GM23338 (cell line): ENCODE results near the gene SCIN. TPM values are rescaled to one million over a fixed set of nuclear protein-coding genes. Genes with fewer than 3 reads are reported as not detected.

ENCODE experiments used
- ATAC-seq: fragments of 200-7000 bp; cut with Tn5 transposase; 3 replicates; pipeline ENCODE4 v1.9.1; 2020
- DNase-seq: peaks from one replicate; pipeline ENCODE4 v3.0.0-alpha.2; 2015; ENCODE audit warnings: low spot score
- H2AFZ ChIP-seq: fragments of 200-600 bp; sonication (generic); 2 replicates; pipeline ENCODE4 v1.8.0; 2016; ENCODE audit warnings: antibody characterized with exemption, mild to moderate bottlenecking, moderate library complexity
- H3F3A ChIP-seq: fragments of 200-600 bp; sonication (generic); replicated peaks from 2 replicates; pipeline ENCODE4 v1.8.0; 2017; ENCODE audit warnings: antibody characterized with exemption, mixed run types, low read depth
- H3K27ac ChIP-seq: fragments of 200-600 bp; sonication (generic); 2 replicates; pipeline ENCODE4 v1.6.1; 2016; ENCODE audit warnings: low read depth
- H3K27me3 ChIP-seq: fragments of 200-600 bp; sonication (generic); 2 replicates; pipeline ENCODE4 v1.8.0; 2016; ENCODE audit warnings: mild to moderate bottlenecking, mixed run types, moderate library complexity; ENCODE audit not compliant: insufficient read depth
- H3K36me3 ChIP-seq: fragments of 200-600 bp; sonication (generic); 2 replicates; pipeline ENCODE4 v1.8.0; 2016; ENCODE audit warnings: mild to moderate bottlenecking; ENCODE audit not compliant: insufficient read depth
- H3K4me1 ChIP-seq: fragments of 200-600 bp; sonication (generic); 2 replicates; pipeline ENCODE4 v1.8.0; 2016; ENCODE audit warnings: mild to moderate bottlenecking, moderate library complexity; ENCODE audit not compliant: insufficient read depth
- H3K4me2 ChIP-seq: fragments of 200-600 bp; sonication (generic); 2 replicates; pipeline ENCODE4 v1.7.1; 2017; ENCODE audit warnings: mixed run types
- H3K4me3 ChIP-seq: fragments of 200-600 bp; sonication (generic); 2 replicates; pipeline ENCODE4 v1.6.1; 2016; ENCODE audit warnings: mixed run types
- H3K79me2 ChIP-seq: fragments of 200-600 bp; sonication (generic); replicated peaks from 2 replicates; pipeline ENCODE4 v1.8.0; 2017; ENCODE audit warnings: mild to moderate bottlenecking; ENCODE audit not compliant: insufficient read depth
- H3K9me2 ChIP-seq: fragments of 200-600 bp; sonication (generic); 2 replicates; pipeline ENCODE4 v1.8.0; 2017; ENCODE audit not compliant: insufficient read depth
- H4K20me1 ChIP-seq: fragments of 200-600 bp; sonication (generic); replicated peaks from 2 replicates; pipeline ENCODE4 v1.8.0; 2017; ENCODE audit warnings: mild to moderate bottlenecking; ENCODE audit not compliant: insufficient read depth
- H3K27ac Mint-ChIP-seq: 2 replicates; pipeline ENCODE4 v1.8.0; 2020; ENCODE audit warnings: inconsistent platforms, mild to moderate bottlenecking, moderate library complexity, mixed read lengths
- H3K27me3 Mint-ChIP-seq: 3 replicates; pipeline ENCODE4 v1.8.0; 2022; ENCODE audit warnings: low read depth, mild to moderate bottlenecking, moderate library complexity, mixed read lengths, inconsistent platforms; ENCODE audit not compliant: insufficient read depth, poor library complexity
- H3K36me3 Mint-ChIP-seq: 3 replicates; pipeline ENCODE4 v1.8.0; 2021; ENCODE audit warnings: low read depth, mild to moderate bottlenecking, inconsistent platforms, moderate library complexity, mixed read lengths
- H3K4me1 Mint-ChIP-seq: 3 replicates; pipeline ENCODE4 v1.8.0; 2020; ENCODE audit warnings: mild to moderate bottlenecking, inconsistent platforms, mixed read lengths
- H3K4me3 Mint-ChIP-seq: 3 replicates; pipeline ENCODE4 v1.8.0; 2021; ENCODE audit warnings: moderate library complexity, mild to moderate bottlenecking, inconsistent platforms, mixed read lengths
- H3K9me3 Mint-ChIP-seq: 3 replicates; pipeline ENCODE4 v1.8.0; 2020; ENCODE audit warnings: moderate library complexity, mild to moderate bottlenecking, inconsistent platforms, mixed read lengths
- CREB1 ChIP-seq: fragments of 250-450 bp; sonication (Bioruptor Pico); IDR thresholded peaks from 2 replicates; pipeline ENCODE4 v1.5.0; 2020; ENCODE audit warnings: low read depth, mild to moderate bottlenecking, moderate library complexity
- CTCF ChIP-seq, 2 experiments: fragments of 200-600 bp in 1 of 2; sonication (generic) in 1 of 2; conservative IDR thresholded peaks; 2 replicates each; pipeline versions ENCODE4 v1.5.1 to v1.6.1; 2016 to 2017; ENCODE audit warnings: antibody characterized with exemption in 2 of 2, low read depth in 2 of 2, mild to moderate bottlenecking in 2 of 2, moderate library complexity in 1 of 2
- POLR2AphosphoS5 ChIP-seq: IDR thresholded peaks from 2 replicates; pipeline ENCODE4 v1.6.1; 2016; ENCODE audit warnings: antibody characterized with exemption, low read depth
- STAT1 ChIP-seq: IDR thresholded peaks from one replicate; pipeline ENCODE4 v1.6.1; 2016; ENCODE audit warnings: antibody characterized with exemption; ENCODE audit not compliant: unreplicated experiment
- ZNF331 ChIP-seq: fragments of 250-450 bp; sonication (Bioruptor Pico); IDR thresholded peaks from 2 replicates; pipeline ENCODE4 v1.5.0; 2020; ENCODE audit warnings: low read depth, mild to moderate bottlenecking, moderate library complexity
- polyA plus RNA-seq: library from polyadenylated mRNA; unstranded; fragments of >200 nt; fragmentation: Nextera tagmentation; extraction: Ambion mirVana; gene quantifications from 2 replicates; pipeline ENCODE4 v1.2.1, GENCODE V29; 2016
- total RNA-seq: library from RNA; depleted of rRNA; stranded (reverse); fragments of >200 nt; shearing (Covaris generic); gene quantifications from 2 replicates; pipeline ENCODE4 v1.2.3, GENCODE V29; 2014
- TF ChIP-seq, protein P1 (sequence below): fragments of 250-450 bp; sonication (Bioruptor Pico); IDR thresholded peaks from 2 replicates; pipeline ENCODE4 v1.5.0; 2020; ENCODE audit warnings: mild to moderate bottlenecking, moderate library complexity
- TF ChIP-seq, protein P2 (sequence below): IDR thresholded peaks from 2 replicates; pipeline ENCODE4 v1.6.1; 2016; ENCODE audit warnings: antibody characterized with exemption

The SCIN gene
- total and polyA plus RNA-seq, 2 experiments from 2014 or later, result 0.80 to 0.92 TPM

DNA sequence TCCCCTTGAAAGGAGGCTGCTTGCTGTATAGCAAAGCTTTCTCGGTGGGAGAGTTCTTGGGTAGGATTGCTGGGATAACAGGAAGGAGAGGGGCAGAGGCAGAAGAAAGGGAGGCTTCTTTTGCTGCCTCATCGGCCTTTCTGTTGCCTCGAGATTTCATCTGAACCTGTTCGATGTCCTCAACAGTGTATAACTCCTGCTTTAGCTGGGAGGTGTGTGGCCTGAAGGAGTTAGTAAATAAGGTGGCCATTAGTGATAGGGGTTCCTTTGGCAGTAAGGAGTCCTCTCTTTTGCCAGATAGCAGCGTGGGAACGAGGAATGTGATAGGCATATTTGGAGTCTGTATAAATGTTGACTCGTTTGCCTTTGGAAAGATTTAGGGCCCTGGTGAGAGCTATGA lies 20.0 kb downstream of the SCIN start:
- Mint-ChIP-seq H3K27ac (no peak overlapping the region), H3K27me3 (no peaks in the 10 kb centered on the region), H3K4me3 (no peak overlapping the region), H3K36me3 (peaks cover 4% of the 10 kb centered on the region; the same call in 2 of the 3 replicates), H3K9me3 (peaks cover 12% of the 10 kb centered on the region), H3K4me1 (no peaks in the 10 kb centered on the region; the same call in 2 of the 3 replicates)
- no peaks in the 10 kb centered on the region for H3K36me3 ChIP-seq
- ATAC-seq, result no peak
- no peak overlapping the region for H2AFZ ChIP-seq
- H3K27me3 ChIP-seq, result no peaks in the 10 kb centered on the region
- no peak overlapping the region for H3K4me3 ChIP-seq
- no peak overlapping the region for H3K4me2 ChIP-seq
- no peaks in the 10 kb centered on the region for H3K4me1 ChIP-seq
- H3K27ac ChIP-seq, result no peak overlapping the region
- H3K9me2 ChIP-seq, result 0 out of 2 replicates have a peak, but pooled peaks cover 4% of the 10 kb centered on the region
- no peaks in the 10 kb centered on the region for H4K20me1 ChIP-seq
- TF ChIP-seq STAT1 (no peak), POLR2AphosphoS5 (no peak), ZNF331 (CRISPR knock-in tag) (no peak), CTCF (conservative IDR thresholded peaks at IDR 0.05; ENCODE audit: low read depth in 2 of 2) (no peak), CREB1 (CRISPR knock-in tag) (no peak)
- TF ChIP-seq, protein P1, sequence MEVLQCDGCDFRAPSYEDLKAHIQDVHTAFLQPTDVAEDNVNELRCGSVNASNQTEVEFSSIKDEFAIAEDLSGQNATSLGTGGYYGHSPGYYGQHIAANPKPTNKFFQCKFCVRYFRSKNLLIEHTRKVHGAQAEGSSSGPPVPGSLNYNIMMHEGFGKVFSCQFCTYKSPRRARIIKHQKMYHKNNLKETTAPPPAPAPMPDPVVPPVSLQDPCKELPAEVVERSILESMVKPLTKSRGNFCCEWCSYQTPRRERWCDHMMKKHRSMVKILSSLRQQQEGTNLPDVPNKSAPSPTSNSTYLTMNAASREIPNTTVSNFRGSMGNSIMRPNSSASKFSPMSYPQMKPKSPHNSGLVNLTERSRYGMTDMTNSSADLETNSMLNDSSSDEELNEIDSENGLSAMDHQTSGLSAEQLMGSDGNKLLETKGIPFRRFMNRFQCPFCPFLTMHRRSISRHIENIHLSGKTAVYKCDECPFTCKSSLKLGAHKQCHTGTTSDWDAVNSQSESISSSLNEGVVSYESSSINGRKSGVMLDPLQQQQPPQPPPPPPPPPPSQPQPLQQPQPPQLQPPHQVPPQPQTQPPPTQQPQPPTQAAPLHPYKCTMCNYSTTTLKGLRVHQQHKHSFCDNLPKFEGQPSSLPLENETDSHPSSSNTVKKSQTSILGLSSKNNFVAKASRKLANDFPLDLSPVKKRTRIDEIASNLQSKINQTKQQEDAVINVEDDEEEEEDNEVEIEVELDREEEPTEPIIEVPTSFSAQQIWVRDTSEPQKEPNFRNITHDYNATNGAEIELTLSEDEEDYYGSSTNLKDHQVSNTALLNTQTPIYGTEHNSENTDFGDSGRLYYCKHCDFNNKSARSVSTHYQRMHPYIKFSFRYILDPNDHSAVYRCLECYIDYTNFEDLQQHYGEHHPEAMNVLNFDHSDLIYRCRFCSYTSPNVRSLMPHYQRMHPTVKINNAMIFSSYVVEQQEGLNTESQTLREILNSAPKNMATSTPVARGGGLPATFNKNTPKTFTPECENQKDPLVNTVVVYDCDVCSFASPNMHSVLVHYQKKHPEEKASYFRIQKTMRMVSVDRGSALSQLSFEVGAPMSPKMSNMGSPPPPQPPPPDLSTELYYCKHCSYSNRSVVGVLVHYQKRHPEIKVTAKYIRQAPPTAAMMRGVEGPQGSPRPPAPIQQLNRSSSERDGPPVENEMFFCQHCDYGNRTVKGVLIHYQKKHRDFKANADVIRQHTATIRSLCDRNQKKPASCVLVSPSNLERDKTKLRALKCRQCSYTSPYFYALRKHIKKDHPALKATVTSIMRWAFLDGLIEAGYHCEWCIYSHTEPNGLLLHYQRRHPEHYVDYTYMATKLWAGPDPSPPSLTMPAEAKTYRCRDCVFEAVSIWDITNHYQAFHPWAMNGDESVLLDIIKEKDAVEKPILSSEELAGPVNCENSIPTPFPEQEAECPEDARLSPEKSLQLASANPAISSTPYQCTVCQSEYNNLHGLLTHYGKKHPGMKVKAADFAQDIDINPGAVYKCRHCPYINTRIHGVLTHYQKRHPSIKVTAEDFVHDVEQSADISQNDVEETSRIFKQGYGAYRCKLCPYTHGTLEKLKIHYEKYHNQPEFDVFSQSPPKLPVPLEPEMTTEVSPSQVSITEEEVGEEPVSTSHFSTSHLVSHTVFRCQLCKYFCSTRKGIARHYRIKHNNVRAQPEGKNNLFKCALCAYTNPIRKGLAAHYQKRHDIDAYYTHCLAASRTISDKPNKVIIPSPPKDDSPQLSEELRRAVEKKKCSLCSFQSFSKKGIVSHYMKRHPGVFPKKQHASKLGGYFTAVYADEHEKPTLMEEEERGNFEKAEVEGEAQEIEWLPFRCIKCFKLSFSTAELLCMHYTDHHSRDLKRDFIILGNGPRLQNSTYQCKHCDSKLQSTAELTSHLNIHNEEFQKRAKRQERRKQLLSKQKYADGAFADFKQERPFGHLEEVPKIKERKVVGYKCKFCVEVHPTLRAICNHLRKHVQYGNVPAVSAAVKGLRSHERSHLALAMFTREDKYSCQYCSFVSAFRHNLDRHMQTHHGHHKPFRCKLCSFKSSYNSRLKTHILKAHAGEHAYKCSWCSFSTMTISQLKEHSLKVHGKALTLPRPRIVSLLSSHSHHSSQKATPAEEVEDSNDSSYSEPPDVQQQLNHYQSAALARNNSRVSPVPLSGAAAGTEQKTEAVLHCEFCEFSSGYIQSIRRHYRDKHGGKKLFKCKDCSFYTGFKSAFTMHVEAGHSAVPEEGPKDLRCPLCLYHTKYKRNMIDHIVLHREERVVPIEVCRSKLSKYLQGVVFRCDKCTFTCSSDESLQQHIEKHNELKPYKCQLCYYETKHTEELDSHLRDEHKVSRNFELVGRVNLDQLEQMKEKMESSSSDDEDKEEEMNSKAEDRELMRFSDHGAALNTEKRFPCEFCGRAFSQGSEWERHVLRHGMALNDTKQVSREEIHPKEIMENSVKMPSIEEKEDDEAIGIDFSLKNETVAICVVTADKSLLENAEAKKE (CRISPR knock-in tag), result no peak
- TF ChIP-seq, protein P2, sequence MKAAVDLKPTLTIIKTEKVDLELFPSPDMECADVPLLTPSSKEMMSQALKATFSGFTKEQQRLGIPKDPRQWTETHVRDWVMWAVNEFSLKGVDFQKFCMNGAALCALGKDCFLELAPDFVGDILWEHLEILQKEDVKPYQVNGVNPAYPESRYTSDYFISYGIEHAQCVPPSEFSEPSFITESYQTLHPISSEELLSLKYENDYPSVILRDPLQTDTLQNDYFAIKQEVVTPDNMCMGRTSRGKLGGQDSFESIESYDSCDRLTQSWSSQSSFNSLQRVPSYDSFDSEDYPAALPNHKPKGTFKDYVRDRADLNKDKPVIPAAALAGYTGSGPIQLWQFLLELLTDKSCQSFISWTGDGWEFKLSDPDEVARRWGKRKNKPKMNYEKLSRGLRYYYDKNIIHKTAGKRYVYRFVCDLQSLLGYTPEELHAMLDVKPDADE, result no peak
- H3K79me2 ChIP-seq, result no peaks in the 10 kb centered on the region
- H3F3A ChIP-seq, result no peaks in the 10 kb centered on the region
- no peak for DNase-seq
